ENCODE data around the gene MTM1.

The MTM1 gene

GRCh38 chrX:150568320-150569154 lies at the start of gene MTM1:
MTM1 (plus strand) TSS chrX:150568621; CDS start chrX:150592615, 23,994 bp downstream.
- peak; percentile 87 for DNase-seq

- DNase-seq, result no peak
Observed at GRCh38 chrX:150522494-150522893, 45.9 kb upstream of the MTM1 start.

- no peak for DNase-seq
Observed at GRCh38 chrX:150525061-150525919, 43.1 kb upstream of the MTM1 start.

GRCh38 chrX:150526692-150527091 lies 41.7 kb upstream of the MTM1 start:
- DNase-seq, result no peak

GRCh38 chrX:150527108-150527507 lies 41.3 kb upstream of the MTM1 start:
- no peak for DNase-seq

GRCh38 chrX:150529587-150529986 lies 38.8 kb upstream of the MTM1 start:
- no peak for DNase-seq

GRCh38 chrX:150530821-150531220 lies 37.6 kb upstream of the MTM1 start:
- no peak for DNase-seq

- DNase-seq, result no peak
Observed at GRCh38 chrX:150531467-150531866, 37.0 kb upstream of the MTM1 start.

- DNase-seq, result no peak
Observed at GRCh38 chrX:150533863-150534262, 34.6 kb upstream of the MTM1 start.

- DNase-seq, result no peak
Observed at GRCh38 chrX:150536455-150537116, 31.8 kb upstream of the MTM1 start.

GRCh38 chrX:150537851-150538250 lies 30.6 kb upstream of the MTM1 start:
- no peak for DNase-seq

- DNase-seq, result no peak
Observed at GRCh38 chrX:150540965-150541364, 27.5 kb upstream of the MTM1 start.

GRCh38 chrX:150542846-150543229 lies 25.6 kb upstream of the MTM1 start:
- no peak for DNase-seq

GRCh38 chrX:150543230-150544155 lies 24.9 kb upstream of the MTM1 start:
- DNase-seq, result no peak

GRCh38 chrX:150544222-150544787 lies 24.1 kb upstream of the MTM1 start:
- DNase-seq, result no peak

GRCh38 chrX:150544835-150545770 lies 23.3 kb upstream of the MTM1 start:
- no peak for DNase-seq

- DNase-seq, result no peak
Observed at GRCh38 chrX:150546711-150547153, 21.7 kb upstream of the MTM1 start.

- DNase-seq, result no peak
Observed at GRCh38 chrX:150547375-150548115, 20.9 kb upstream of the MTM1 start.

- no peak for DNase-seq
Observed at GRCh38 chrX:150548251-150548650, 20.2 kb upstream of the MTM1 start.

GRCh38 chrX:150548684-150549083 lies 19.7 kb upstream of the MTM1 start:
- DNase-seq, result no peak
